CD4-positive, alpha-beta T cell treated with Interleukin-4 for 4 hours (primary cell): ENCODE data around the gene DNM1.
"Not testable (repeated sequence)": the region's sequence is repeated elsewhere in the genome, so short reads cannot be mapped to it uniquely, and the experiment has no call there.

Source experiments
- DNase-seq: peaks from one replicate; pipeline ENCODE4 v3.0.0-alpha.2; 2020

DNM1 gene

GRCh38 chr9:128226412-128226801 lies 23.2 kb downstream of the DNM1 start:
- no peak for DNase-seq

GRCh38 chr9:128230897-128231296 lies 27.7 kb downstream of the DNM1 start:
- not testable (repeated sequence) for DNase-seq

GRCh38 chr9:128231638-128232527 lies 28.7 kb downstream of the DNM1 start:
- DNase-seq = no peak

GRCh38 chr9:128232528-128233428 lies 29.6 kb downstream of the DNM1 start:
- DNase-seq = no peak

GRCh38 chr9:128233817-128234406 lies 30.7 kb downstream of the DNM1 start:
- no peak for DNase-seq

GRCh38 chr9:128242124-128242523 lies 38.9 kb downstream of the DNM1 start:
- no peak for DNase-seq

GRCh38 chr9:128242828-128243214 lies 39.6 kb downstream of the DNM1 start:
- DNase-seq = no peak

GRCh38 chr9:128243215-128244018 lies 40.2 kb downstream of the DNM1 start:
- DNase-seq = no peak

GRCh38 chr9:128244091-128244836 lies 41.1 kb downstream of the DNM1 start:
- DNase-seq = no peak

GRCh38 chr9:128244837-128245231 lies 41.7 kb downstream of the DNM1 start:
- no peak for DNase-seq

GRCh38 chr9:128245421-128246151 lies 42.4 kb downstream of the DNM1 start:
- no peak for DNase-seq

- DNase-seq = no peak
Observed at GRCh38 chr9:128246471-128246870, 43.3 kb downstream of the DNM1 start.

GRCh38 chr9:128247226-128247803 lies 44.1 kb downstream of the DNM1 start:
- DNase-seq = no peak

GRCh38 chr9:128249558-128249907 lies 46.4 kb downstream of the DNM1 start:
- DNase-seq = no peak

GRCh38 chr9:128249908-128250838 lies 47.0 kb downstream of the DNM1 start:
- peak; percentile 94 for DNase-seq

GRCh38 chr9:128250839-128251731 lies 47.9 kb downstream of the DNM1 start:
- DNase-seq = no peak

GRCh38 chr9:128251732-128252100 lies 48.5 kb downstream of the DNM1 start:
- no peak for DNase-seq

- no peak for DNase-seq
Observed at GRCh38 chr9:128252317-128253139, 49.3 kb downstream of the DNM1 start.
